HEK293 (cell line): ENCODE results near the gene C9orf43.

Experiments used
- CTCF ChIA-PET: fragments of 350-600 bp; formaldehyde crosslinking; extraction: SDS; loops from one replicate; lab custom pipeline; 2021; ENCODE audit warnings: antibody characterized with exemption; lab: Yijun Ruan, JAX
- POLR2A ChIA-PET: fragments of 300-600 bp; formaldehyde crosslinking; extraction: SDS; loops from one replicate; lab custom pipeline; 2020; ENCODE audit warnings: antibody characterized with exemption, inconsistent platforms; lab: Yijun Ruan, JAX
- H3K27ac ChIP-seq: fragments of 200-500 bp; sonication (Bioruptor generic); 2 replicates; pipeline ENCODE4 v1.5.1; 2014; ENCODE audit warnings: low read depth, low read length, control low read depth, inconsistent platforms; ENCODE audit errors: extremely low read depth
- H3K36me3 ChIP-seq, 2 experiments: fragments of 200-500 bp in 1 of 2; sonication (Bioruptor generic) in 1 of 2; 1 replicate in 1 of 2; 2 replicates in 1 of 2; pipeline ENCODE4 v1.5.1; 2014 to 2017; ENCODE audit warnings: inconsistent platforms in 2 of 2, low read length in 2 of 2; ENCODE audit not compliant: control insufficient read depth in 2 of 2, insufficient read depth in 1 of 2
- H3K4me1 ChIP-seq: fragments of 200-500 bp; sonication (Bioruptor generic); 2 replicates; pipeline ENCODE4 v1.5.1; 2014; ENCODE audit warnings: mild to moderate bottlenecking, low read length, inconsistent platforms; ENCODE audit not compliant: control insufficient read depth, insufficient read depth
- H3K4me3 ChIP-seq: 2 replicates; pipeline ENCODE4 v1.5.1; 2011; ENCODE audit warnings: low read depth, mild to moderate bottlenecking, control low read depth, low read length, moderate library complexity
- H3K9me3 ChIP-seq: fragments of 200-500 bp; sonication (Bioruptor generic); 2 replicates; pipeline ENCODE4 v1.5.1; 2014; ENCODE audit warnings: low read depth, low read length, inconsistent platforms; ENCODE audit not compliant: control insufficient read depth, insufficient read depth
- HOXA7 ChIP-seq: sonication (generic); formaldehyde crosslinking; IDR thresholded peaks from 2 replicates; pipeline ENCODE4 v1.8.1; 2022; ENCODE audit warnings: missing genetic modification reagents, borderline replicate concordance
- YY2 ChIP-seq: fragments of 450-650 bp; formaldehyde crosslinking; IDR thresholded peaks from 2 replicates; pipeline ENCODE4 v1.5.1; 2016; ENCODE audit warnings: missing biosample characterization, missing genetic modification characterization
- ZBTB17 ChIP-seq: fragments of 450-650 bp; formaldehyde crosslinking; IDR thresholded peaks from 2 replicates; pipeline ENCODE4 v1.5.1; 2016; ENCODE audit warnings: missing biosample characterization, missing genetic modification characterization
- ZBTB20 ChIP-seq: fragments of 450-650 bp; formaldehyde crosslinking; IDR thresholded peaks from 2 replicates; pipeline ENCODE4 v1.5.1; 2016; ENCODE audit warnings: missing biosample characterization, missing genetic modification characterization
- ZNF146 ChIP-seq: fragments of 450-650 bp; formaldehyde crosslinking; IDR thresholded peaks from 2 replicates; pipeline ENCODE4 v1.5.1; 2016; ENCODE audit warnings: missing biosample characterization, missing genetic modification characterization
- ZNF19 ChIP-seq: fragments of 450-650 bp; formaldehyde crosslinking; IDR thresholded peaks from 2 replicates; pipeline ENCODE4; 2016; ENCODE audit warnings: missing biosample characterization, missing genetic modification characterization, low read depth
- ZNF274 ChIP-seq, 2 experiments: fragments of 200-500 bp in 1 of 2; fragments of 450-650 bp in 1 of 2; sonication (Bioruptor generic) in 1 of 2; formaldehyde crosslinking in 1 of 2; IDR thresholded peaks; 2 replicates each; pipeline versions ENCODE4 v1.5.1 to v1.6.1; 2014 to 2016; ENCODE audit warnings: borderline replicate concordance in 1 of 2, inconsistent platforms in 1 of 2, low read length in 1 of 2, missing biosample characterization in 1 of 2, missing genetic modification characterization in 1 of 2
- ZNF350 ChIP-seq: fragments of 450-650 bp; formaldehyde crosslinking; IDR thresholded peaks from 2 replicates; pipeline ENCODE4 v1.5.0; 2017; ENCODE audit warnings: missing biosample characterization, mild to moderate bottlenecking, missing genetic modification characterization
- ZNF366 ChIP-seq: fragments of 450-650 bp; formaldehyde crosslinking; conservative IDR thresholded peaks from 2 replicates; pipeline ENCODE4 v1.5.1; 2016; ENCODE audit warnings: missing biosample characterization, missing genetic modification characterization
- ZNF416 ChIP-seq: fragments of 450-650 bp; formaldehyde crosslinking; IDR thresholded peaks from 2 replicates; pipeline ENCODE4 v1.5.1; 2016; ENCODE audit warnings: missing biosample characterization, missing genetic modification characterization
- ZNF433 ChIP-seq: fragments of 450-650 bp; formaldehyde crosslinking; IDR thresholded peaks from 2 replicates; pipeline ENCODE4 v1.5.1; 2016; ENCODE audit warnings: missing biosample characterization, missing genetic modification characterization, low read depth
- ZNF549 ChIP-seq: fragments of 450-650 bp; IDR thresholded peaks from 2 replicates; pipeline ENCODE4 v1.5.1; 2018; ENCODE audit warnings: missing biosample characterization, missing genetic modification characterization, mild to moderate bottlenecking, inconsistent platforms, moderate library complexity
- ZNF555 ChIP-seq: fragments of 450-650 bp; formaldehyde crosslinking; conservative IDR thresholded peaks from 2 replicates; pipeline ENCODE4 v1.5.1; 2017; ENCODE audit warnings: missing biosample characterization, mild to moderate bottlenecking, missing genetic modification characterization, inconsistent platforms
- ZNF560 ChIP-seq: fragments of 450-650 bp; formaldehyde crosslinking; IDR thresholded peaks from 2 replicates; pipeline ENCODE4 v1.5.1; 2017; ENCODE audit warnings: missing biosample characterization, missing genetic modification characterization, borderline replicate concordance
- ZNF664 ChIP-seq: fragments of 450-650 bp; formaldehyde crosslinking; IDR thresholded peaks from 2 replicates; pipeline ENCODE4 v1.5.1; 2016; ENCODE audit warnings: missing biosample characterization, missing genetic modification characterization
- ZNF670 ChIP-seq: fragments of 450-650 bp; formaldehyde crosslinking; IDR thresholded peaks from 2 replicates; pipeline ENCODE4 v1.5.1; 2016; ENCODE audit warnings: missing biosample characterization, missing genetic modification characterization, low read depth
- ZNF701 ChIP-seq: fragments of 450-650 bp; formaldehyde crosslinking; IDR thresholded peaks from 2 replicates; pipeline ENCODE4 v1.5.1; 2016; ENCODE audit warnings: missing biosample characterization, missing genetic modification characterization
- TF ChIP-seq, protein P1 (sequence below): fragments of 450-650 bp; formaldehyde crosslinking; IDR thresholded peaks from 2 replicates; pipeline ENCODE4 v1.5.1; 2017; ENCODE audit warnings: missing biosample characterization, missing genetic modification characterization
- TF ChIP-seq, protein P2 (sequence below): fragments of 450-650 bp; formaldehyde crosslinking; IDR thresholded peaks from 2 replicates; pipeline ENCODE4 v1.5.1; 2016; ENCODE audit warnings: missing biosample characterization, missing genetic modification characterization
- TF ChIP-seq, protein P3 (sequence below): fragments of 450-650 bp; IDR thresholded peaks from 2 replicates; pipeline ENCODE4 v1.5.1; 2018; ENCODE audit warnings: missing biosample characterization, missing genetic modification characterization
- TF ChIP-seq, protein P4 (sequence below): fragments of 450-650 bp; formaldehyde crosslinking; IDR thresholded peaks from 2 replicates; pipeline ENCODE4 v1.5.1; 2016; ENCODE audit warnings: missing biosample characterization, missing genetic modification characterization

The C9orf43 gene

DNA sequence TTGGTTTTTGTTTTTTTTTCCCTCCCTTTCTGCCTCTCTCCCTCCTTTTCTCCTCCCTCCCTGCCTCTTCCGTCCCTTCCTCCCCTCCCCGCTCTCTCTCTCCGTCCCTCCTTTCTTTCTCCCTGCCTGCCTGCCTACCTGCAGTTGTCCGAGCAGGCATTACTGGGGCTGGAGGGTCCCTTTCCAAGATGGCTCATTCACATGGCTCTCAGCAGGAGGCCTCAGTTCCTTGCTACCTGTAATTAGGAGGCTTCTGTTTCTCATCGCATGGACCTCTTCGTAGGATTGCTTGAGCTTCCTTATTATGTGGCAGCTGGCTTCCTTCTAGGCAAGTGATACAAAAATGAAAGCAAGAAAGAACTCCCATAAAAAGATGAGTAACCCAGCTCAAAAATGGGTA, 61.0 kb downstream of the C9orf43 start:
- Histone ChIP-seq H3K4me1 (no peaks in the 10 kb centered on the region), H3K9me3 (no peaks in the 10 kb centered on the region), H3K4me3 (no peak overlapping the region)
- POLR2A ChIA-PET = no interaction called here
- no peak for TF ChIP-seq ZBTB17 (tag by site-specific recombination)
- TF ChIP-seq, all 188 proteins: peak for 0
- Histone ChIP-seq H3K27ac (no peak overlapping the region), H3K36me3 (no peaks in the 10 kb centered on the region; a peak in 1 of 3 replicates)
- CTCF ChIA-PET = interaction anchor here (1.0 kb wide), 1 partner anchor 25 kb away, joined by 4 read pairs; no protein-coding TSS in a partner anchor

DNA sequence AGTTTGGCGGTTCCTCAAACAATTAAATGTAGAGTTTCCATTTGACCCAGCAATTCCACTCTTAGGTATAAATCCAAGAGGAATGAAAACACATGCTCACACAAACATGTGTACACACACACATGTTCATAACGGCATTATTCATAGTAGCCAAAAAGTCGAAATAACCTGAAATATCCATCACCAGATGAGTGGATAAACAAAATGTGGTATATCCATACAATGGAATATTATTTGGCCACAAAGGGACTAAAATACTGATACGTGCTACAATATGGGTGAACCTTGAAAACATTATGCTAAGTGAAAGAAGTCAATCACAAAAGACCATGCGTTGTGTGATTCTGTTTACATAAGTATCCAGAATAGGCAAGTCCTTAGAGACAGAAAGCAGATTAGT, 61.7 kb downstream of the C9orf43 start:
- Histone ChIP-seq H3K4me3 (no peak overlapping the region), H3K4me1 (no peaks in the 10 kb centered on the region), H3K9me3 (no peaks in the 10 kb centered on the region), H3K27ac (no peak overlapping the region), H3K36me3 (no peaks in the 10 kb centered on the region; a peak in 1 of 3 replicates)
- no peak for TF ChIP-seq ZNF555 (tag by site-specific recombination)
- TF ChIP-seq ZNF146 (tag by site-specific recombination) = 0 out of 2 replicates have a peak, but pooled peaks have one; percentile 33
- TF ChIP-seq ZNF366 = no peak
- no peak for TF ChIP-seq YY2 (tag by site-specific recombination)
- CTCF ChIA-PET = interaction anchor here (0.6 kb wide), 1 partner anchor 186 kb away, joined by 3 read pairs; no protein-coding TSS in a partner anchor
- POLR2A ChIA-PET = no interaction called here

DNA sequence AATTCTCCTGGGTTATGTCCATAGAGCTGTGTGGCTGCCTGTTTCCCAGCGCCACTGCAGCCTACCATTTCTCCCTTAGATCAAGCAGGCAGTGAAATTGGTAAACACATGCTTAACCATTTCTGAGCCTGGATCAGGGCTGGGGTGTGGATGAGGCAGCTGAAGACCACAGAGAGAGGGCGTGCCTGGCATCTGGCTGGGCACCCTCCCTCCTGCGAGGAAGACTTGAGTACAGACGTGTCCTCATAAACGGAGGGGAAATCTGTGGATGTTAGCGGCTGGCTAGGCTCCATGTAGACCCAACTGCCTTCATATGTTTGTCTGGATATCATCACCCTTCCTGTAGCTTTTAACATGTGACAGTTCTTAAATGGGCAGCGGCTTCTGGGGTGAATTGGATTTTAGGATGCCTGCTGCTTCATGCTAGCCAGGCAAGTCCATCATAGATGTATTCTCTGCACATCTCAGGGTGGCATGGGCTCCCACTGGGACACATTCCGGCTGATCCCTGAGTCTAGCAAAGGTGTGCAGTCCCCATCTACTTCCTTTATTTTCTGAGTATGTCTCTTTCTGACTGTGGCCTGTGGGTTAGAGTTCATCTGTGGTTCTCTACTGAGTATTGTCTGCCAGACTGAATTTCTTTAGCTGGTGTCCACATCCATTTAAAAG, 63.9 kb downstream of the C9orf43 start:
- no peak for TF ChIP-seq ZNF549 (tag by site-specific recombination)
- TF ChIP-seq ZNF146 (tag by site-specific recombination) = no peak
- TF ChIP-seq ZNF664 = no peak
- no peak for TF ChIP-seq ZNF560 (tag by site-specific recombination)
- TF ChIP-seq ZNF274 (IDR thresholded peaks at IDR 0.05; ENCODE audit: low read length) = no peak
- no peak for TF ChIP-seq ZNF274 (tag by site-specific recombination; IDR thresholded peaks at IDR 0.05; ENCODE audit: borderline replicate concordance)
- TF ChIP-seq HOXA7 = no peak
- TF ChIP-seq ZNF19 (tag by site-specific recombination) = no peak
- TF ChIP-seq, protein P1, sequence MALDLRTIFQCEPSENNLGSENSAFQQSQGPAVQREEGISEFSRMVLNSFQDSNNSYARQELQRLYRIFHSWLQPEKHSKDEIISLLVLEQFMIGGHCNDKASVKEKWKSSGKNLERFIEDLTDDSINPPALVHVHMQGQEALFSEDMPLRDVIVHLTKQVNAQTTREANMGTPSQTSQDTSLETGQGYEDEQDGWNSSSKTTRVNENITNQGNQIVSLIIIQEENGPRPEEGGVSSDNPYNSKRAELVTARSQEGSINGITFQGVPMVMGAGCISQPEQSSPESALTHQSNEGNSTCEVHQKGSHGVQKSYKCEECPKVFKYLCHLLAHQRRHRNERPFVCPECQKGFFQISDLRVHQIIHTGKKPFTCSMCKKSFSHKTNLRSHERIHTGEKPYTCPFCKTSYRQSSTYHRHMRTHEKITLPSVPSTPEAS (tag by site-specific recombination) = no peak
- no peaks in the 10 kb centered on the region; a peak in 1 of 3 replicates for H3K36me3 ChIP-seq
- no peaks in the 10 kb centered on the region for H3K9me3 ChIP-seq
- H3K4me3 ChIP-seq = no peak overlapping the region
- no peaks in the 10 kb centered on the region for H3K4me1 ChIP-seq
- H3K27ac ChIP-seq = no peak overlapping the region
- CTCF ChIA-PET = interaction anchor here (0.8 to 2.0 kb wide), 3 partner anchors 8 to 181 kb away, joined by 3 to 5 read pairs (median 4); no protein-coding TSS in a partner anchor
- POLR2A ChIA-PET = no interaction called here

DNA sequence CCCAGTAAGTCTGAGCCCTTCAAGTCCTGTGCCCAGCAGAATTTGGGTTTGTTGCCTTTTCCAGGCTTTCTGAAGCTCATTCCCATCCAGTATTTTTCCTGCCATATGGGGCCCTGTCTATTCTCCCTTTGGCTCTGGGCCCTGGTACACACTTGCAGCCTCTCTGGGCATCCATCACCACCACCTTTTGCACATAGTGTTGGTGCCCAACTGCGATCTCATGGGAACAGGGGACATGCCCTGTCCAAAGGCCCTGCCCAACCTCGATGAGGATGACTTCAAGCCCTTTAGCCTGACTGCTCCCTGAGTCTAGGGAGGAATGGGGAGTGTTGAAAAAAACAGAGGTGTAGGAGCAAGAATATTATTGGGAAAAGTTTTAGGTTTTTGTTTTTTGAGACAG, 64.5 kb downstream of the C9orf43 start:
- CTCF ChIA-PET = interaction anchor here (0.8 to 1.3 kb wide), 2 partner anchors 9 to 181 kb away, joined by 3 to 4 read pairs; no protein-coding TSS in a partner anchor
- Histone ChIP-seq H3K36me3 (no peaks in the 10 kb centered on the region; a peak in 1 of 3 replicates), H3K4me1 (no peaks in the 10 kb centered on the region), H3K27ac (no peak overlapping the region), H3K4me3 (no peak overlapping the region), H3K9me3 (no peaks in the 10 kb centered on the region)
- POLR2A ChIA-PET = no interaction called here
- TF ChIP-seq ZNF670 = no peak
- no peak for TF ChIP-seq ZNF701 (tag by site-specific recombination)
- TF ChIP-seq, protein P2, sequence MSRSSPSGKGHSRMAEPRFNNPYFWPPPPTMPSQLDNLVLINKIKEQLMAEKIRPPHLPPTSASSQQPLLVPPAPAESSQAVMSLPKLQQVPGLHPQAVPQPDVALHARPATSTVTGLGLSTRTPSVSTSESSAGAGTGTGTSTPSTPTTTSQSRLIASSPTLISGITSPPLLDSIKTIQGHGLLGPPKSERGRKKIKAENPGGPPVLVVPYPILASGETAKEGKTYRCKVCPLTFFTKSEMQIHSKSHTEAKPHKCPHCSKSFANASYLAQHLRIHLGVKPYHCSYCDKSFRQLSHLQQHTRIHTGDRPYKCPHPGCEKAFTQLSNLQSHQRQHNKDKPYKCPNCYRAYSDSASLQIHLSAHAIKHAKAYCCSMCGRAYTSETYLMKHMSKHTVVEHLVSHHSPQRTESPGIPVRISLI = no peak
- TF ChIP-seq, protein P3, sequence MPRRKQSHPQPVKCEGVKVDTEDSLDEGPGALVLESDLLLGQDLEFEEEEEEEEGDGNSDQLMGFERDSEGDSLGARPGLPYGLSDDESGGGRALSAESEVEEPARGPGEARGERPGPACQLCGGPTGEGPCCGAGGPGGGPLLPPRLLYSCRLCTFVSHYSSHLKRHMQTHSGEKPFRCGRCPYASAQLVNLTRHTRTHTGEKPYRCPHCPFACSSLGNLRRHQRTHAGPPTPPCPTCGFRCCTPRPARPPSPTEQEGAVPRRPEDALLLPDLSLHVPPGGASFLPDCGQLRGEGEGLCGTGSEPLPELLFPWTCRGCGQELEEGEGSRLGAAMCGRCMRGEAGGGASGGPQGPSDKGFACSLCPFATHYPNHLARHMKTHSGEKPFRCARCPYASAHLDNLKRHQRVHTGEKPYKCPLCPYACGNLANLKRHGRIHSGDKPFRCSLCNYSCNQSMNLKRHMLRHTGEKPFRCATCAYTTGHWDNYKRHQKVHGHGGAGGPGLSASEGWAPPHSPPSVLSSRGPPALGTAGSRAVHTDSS = no peak
- no peak for TF ChIP-seq ZNF350 (tag by site-specific recombination)
- TF ChIP-seq, protein P4, sequence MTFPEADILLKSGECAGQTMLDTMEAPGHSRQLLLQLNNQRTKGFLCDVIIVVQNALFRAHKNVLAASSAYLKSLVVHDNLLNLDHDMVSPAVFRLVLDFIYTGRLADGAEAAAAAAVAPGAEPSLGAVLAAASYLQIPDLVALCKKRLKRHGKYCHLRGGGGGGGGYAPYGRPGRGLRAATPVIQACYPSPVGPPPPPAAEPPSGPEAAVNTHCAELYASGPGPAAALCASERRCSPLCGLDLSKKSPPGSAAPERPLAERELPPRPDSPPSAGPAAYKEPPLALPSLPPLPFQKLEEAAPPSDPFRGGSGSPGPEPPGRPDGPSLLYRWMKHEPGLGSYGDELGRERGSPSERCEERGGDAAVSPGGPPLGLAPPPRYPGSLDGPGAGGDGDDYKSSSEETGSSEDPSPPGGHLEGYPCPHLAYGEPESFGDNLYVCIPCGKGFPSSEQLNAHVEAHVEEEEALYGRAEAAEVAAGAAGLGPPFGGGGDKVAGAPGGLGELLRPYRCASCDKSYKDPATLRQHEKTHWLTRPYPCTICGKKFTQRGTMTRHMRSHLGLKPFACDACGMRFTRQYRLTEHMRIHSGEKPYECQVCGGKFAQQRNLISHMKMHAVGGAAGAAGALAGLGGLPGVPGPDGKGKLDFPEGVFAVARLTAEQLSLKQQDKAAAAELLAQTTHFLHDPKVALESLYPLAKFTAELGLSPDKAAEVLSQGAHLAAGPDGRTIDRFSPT (tag by site-specific recombination) = no peak
- no peak for TF ChIP-seq ZNF433 (tag by site-specific recombination)
- TF ChIP-seq ZNF416 = no peak
- no peak for TF ChIP-seq ZBTB20 (tag by site-specific recombination)
